Stimulated activated CD8-positive, alpha-beta memory T cell treated with anti-CD3 and anti-CD28 coated beads, Interleukin-7, amount 100 ng/mL, for 1 hour (primary cell): ENCODE results near the gene NRROS.

Source experiments
- DNase-seq, 2 donors: peaks; one replicate each; pipeline ENCODE4 v3.0.0-alpha.2; 2020; ENCODE audit warnings: low read depth in 2 of 2

Gene NRROS

GRCh38 chr3:196650740-196651311 lies 11.3 kb downstream of the NRROS start:
- DNase-seq = no peak

GRCh38 chr3:196651819-196652218 lies 12.3 kb downstream of the NRROS start:
- DNase-seq = no peak

- no peak for DNase-seq
These were observed 13.7 kb downstream of the NRROS start for GRCh38 chr3:196652961-196653795.

- DNase-seq = no peak
These were observed 14.7 kb downstream of the NRROS start for GRCh38 chr3:196654006-196654734.

- DNase-seq = no peak
These were observed 15.2 kb downstream of the NRROS start for GRCh38 chr3:196654735-196655090.

- no peak for DNase-seq
These were observed 16.0 kb downstream of the NRROS start for GRCh38 chr3:196655496-196655895.

GRCh38 chr3:196656213-196656612 lies 16.7 kb downstream of the NRROS start:
- DNase-seq = no peak

- no peak for DNase-seq
These were observed 20.4 kb downstream of the NRROS start for GRCh38 chr3:196659901-196660351.

- DNase-seq = no peak
These were observed 21.1 kb downstream of the NRROS start for GRCh38 chr3:196660381-196661166.

- DNase-seq = no peak
These were observed 21.9 kb downstream of the NRROS start for GRCh38 chr3:196661400-196661799.

GRCh38 chr3:196662033-196662432 lies 22.5 kb downstream of the NRROS start:
- no peak for DNase-seq

GRCh38 chr3:196662711-196663571 lies 23.4 kb downstream of the NRROS start:
- no peak for DNase-seq

- DNase-seq = no peak
These were observed 26.7 kb downstream of the NRROS start for GRCh38 chr3:196666001-196666867.

GRCh38 chr3:196667056-196667825 lies 27.7 kb downstream of the NRROS start:
- no peak for DNase-seq

- DNase-seq = no peak
These were observed 30.8 kb downstream of the NRROS start for GRCh38 chr3:196670339-196670738.

- no peak for DNase-seq
These were observed 34.1 kb downstream of the NRROS start for GRCh38 chr3:196673632-196674031.

GRCh38 chr3:196677353-196677752 lies 37.9 kb downstream of the NRROS start:
- no peak for DNase-seq

- no peak for DNase-seq
These were observed 38.4 kb downstream of the NRROS start for GRCh38 chr3:196677931-196678330.
